IPS-18a (cell line): ENCODE results near the gene GNA14.
"Not testable (repeated sequence)": the region's sequence is repeated elsewhere in the genome, so short reads cannot be mapped to it uniquely, and the experiment has no call there.

Source experiments
- H3K27ac ChIP-seq: one replicate; pipeline ENCODE4 v1.5.1; 2013; ENCODE audit warnings: low read length
- H3K27me3 ChIP-seq: one replicate; pipeline ENCODE4 v1.6.1; 2013; ENCODE audit warnings: mild to moderate bottlenecking, low read length; ENCODE audit not compliant: control insufficient read depth, insufficient read depth
- H3K36me3 ChIP-seq: one replicate; pipeline ENCODE4 v1.6.1; 2013; ENCODE audit warnings: low read depth, low read length; ENCODE audit not compliant: control insufficient read depth
- H3K4me1 ChIP-seq: one replicate; pipeline ENCODE4 v1.6.1; 2013; ENCODE audit warnings: low read depth, low read length; ENCODE audit not compliant: control insufficient read depth
- H3K4me3 ChIP-seq: one replicate; pipeline ENCODE4 v1.5.1; 2013; ENCODE audit warnings: low read length
- H3K9ac ChIP-seq: one replicate; pipeline ENCODE4 v1.6.1; 2013; ENCODE audit warnings: mild to moderate bottlenecking, low read length, moderate library complexity
- H3K9me3 ChIP-seq: one replicate; pipeline ENCODE4 v1.6.1; 2013; ENCODE audit warnings: low read depth, low read length; ENCODE audit not compliant: control insufficient read depth

Gene GNA14

GRCh38 chr9:77648234-77649108 lies at the start of gene GNA14:
TSS of gene GNA14 (minus strand) at chr9:77648322. CDS start at chr9:77647793, 529 bp downstream.
- H3K27ac ChIP-seq, result no peak within 1 kb of the TSS
- H3K4me3 ChIP-seq, result peak within 1 kb of the TSS; percentile 55
- peaks cover 33% of the 10 kb centered on the region for H3K27me3 ChIP-seq
- no peaks in the 10 kb centered on the region for H3K36me3 ChIP-seq
- H3K9me3 ChIP-seq, result no peaks in the 10 kb centered on the region
- peak within 1 kb of the TSS; percentile 33 for H3K9ac ChIP-seq
- peaks cover 6% of the 10 kb centered on the region for H3K4me1 ChIP-seq

- Histone ChIP-seq H3K27ac (no peak overlapping the region), H3K4me1 (no peaks in the 10 kb centered on the region), H3K9me3 (no peaks in the 10 kb centered on the region), H3K9ac (no peak overlapping the region), H3K4me3 (no peak overlapping the region), H3K36me3 (no peaks in the 10 kb centered on the region), H3K27me3 (no peaks in the 10 kb centered on the region)
These were observed 49.3 kb upstream of the GNA14 start for GRCh38 chr9:77697238-77697984.

- not testable (repeated sequence) for H3K36me3 ChIP-seq, H3K4me1 ChIP-seq, H3K9ac ChIP-seq, H3K9me3 ChIP-seq, H3K4me3 ChIP-seq, H3K27ac ChIP-seq, H3K27me3 ChIP-seq
These were observed 42.6 kb upstream of the GNA14 start for GRCh38 chr9:77690723-77691122.

- H3K4me1 ChIP-seq, H3K27me3 ChIP-seq, H3K4me3 ChIP-seq, H3K36me3 ChIP-seq, H3K9ac ChIP-seq, H3K27ac ChIP-seq, H3K9me3 ChIP-seq: not testable (repeated sequence)
These were observed 42.0 kb upstream of the GNA14 start for GRCh38 chr9:77690119-77690518.

- H3K9ac ChIP-seq, H3K36me3 ChIP-seq, H3K27me3 ChIP-seq, H3K4me1 ChIP-seq, H3K4me3 ChIP-seq, H3K27ac ChIP-seq, H3K9me3 ChIP-seq: not testable (repeated sequence)
These were observed 39.6 kb upstream of the GNA14 start for GRCh38 chr9:77687737-77688136.

- Histone ChIP-seq H3K27ac (no peak overlapping the region), H3K9me3 (peaks cover 3% of the 10 kb centered on the region), H3K4me3 (no peak overlapping the region), H3K36me3 (no peaks in the 10 kb centered on the region), H3K4me1 (no peaks in the 10 kb centered on the region), H3K9ac (no peak overlapping the region), H3K27me3 (no peaks in the 10 kb centered on the region)
These were observed 32.5 kb upstream of the GNA14 start for GRCh38 chr9:77680581-77680980.

GRCh38 chr9:77679661-77680368 lies 31.7 kb upstream of the GNA14 start:
- Histone ChIP-seq H3K4me3 (no peak overlapping the region), H3K9ac (no peak overlapping the region), H3K9me3 (peaks cover 3% of the 10 kb centered on the region), H3K36me3 (no peaks in the 10 kb centered on the region), H3K4me1 (no peaks in the 10 kb centered on the region), H3K27ac (no peak overlapping the region), H3K27me3 (no peaks in the 10 kb centered on the region)

GRCh38 chr9:77679088-77679487 lies 31.0 kb upstream of the GNA14 start:
- Histone ChIP-seq H3K36me3 (no peaks in the 10 kb centered on the region), H3K9me3 (no peaks in the 10 kb centered on the region), H3K27ac (no peak overlapping the region), H3K9ac (no peak overlapping the region), H3K4me3 (no peak overlapping the region), H3K27me3 (no peaks in the 10 kb centered on the region), H3K4me1 (no peaks in the 10 kb centered on the region)

- Histone ChIP-seq H3K4me3 (no peak overlapping the region), H3K9ac (no peak overlapping the region), H3K27ac (no peak overlapping the region), H3K27me3 (no peaks in the 10 kb centered on the region), H3K36me3 (no peaks in the 10 kb centered on the region), H3K9me3 (no peaks in the 10 kb centered on the region), H3K4me1 (no peaks in the 10 kb centered on the region)
These were observed 29.9 kb upstream of the GNA14 start for GRCh38 chr9:77677957-77678535.

- no peaks in the 10 kb centered on the region for H3K36me3 ChIP-seq
- no peak overlapping the region for H3K27ac ChIP-seq
- H3K4me1 ChIP-seq, result no peaks in the 10 kb centered on the region
- no peaks in the 10 kb centered on the region for H3K9me3 ChIP-seq
- no peaks in the 10 kb centered on the region for H3K27me3 ChIP-seq
- no peak overlapping the region for H3K4me3 ChIP-seq
- H3K9ac ChIP-seq, result no peak overlapping the region
These were observed 29.3 kb upstream of the GNA14 start for GRCh38 chr9:77677397-77677796.
